DMS 273 treated with DMSO at 0.1 percent for 48 hours (cell line): ENCODE data around the gene TOR1B.
"Not testable (repeated sequence)": the region's sequence is repeated elsewhere in the genome, so short reads cannot be mapped to it uniquely, and the experiment has no call there.

Experiments
- DNase-seq: peaks from one replicate; lab custom pipeline; 2025; lab: John Stamatoyannopoulos, UW

Gene TOR1B

DNA sequence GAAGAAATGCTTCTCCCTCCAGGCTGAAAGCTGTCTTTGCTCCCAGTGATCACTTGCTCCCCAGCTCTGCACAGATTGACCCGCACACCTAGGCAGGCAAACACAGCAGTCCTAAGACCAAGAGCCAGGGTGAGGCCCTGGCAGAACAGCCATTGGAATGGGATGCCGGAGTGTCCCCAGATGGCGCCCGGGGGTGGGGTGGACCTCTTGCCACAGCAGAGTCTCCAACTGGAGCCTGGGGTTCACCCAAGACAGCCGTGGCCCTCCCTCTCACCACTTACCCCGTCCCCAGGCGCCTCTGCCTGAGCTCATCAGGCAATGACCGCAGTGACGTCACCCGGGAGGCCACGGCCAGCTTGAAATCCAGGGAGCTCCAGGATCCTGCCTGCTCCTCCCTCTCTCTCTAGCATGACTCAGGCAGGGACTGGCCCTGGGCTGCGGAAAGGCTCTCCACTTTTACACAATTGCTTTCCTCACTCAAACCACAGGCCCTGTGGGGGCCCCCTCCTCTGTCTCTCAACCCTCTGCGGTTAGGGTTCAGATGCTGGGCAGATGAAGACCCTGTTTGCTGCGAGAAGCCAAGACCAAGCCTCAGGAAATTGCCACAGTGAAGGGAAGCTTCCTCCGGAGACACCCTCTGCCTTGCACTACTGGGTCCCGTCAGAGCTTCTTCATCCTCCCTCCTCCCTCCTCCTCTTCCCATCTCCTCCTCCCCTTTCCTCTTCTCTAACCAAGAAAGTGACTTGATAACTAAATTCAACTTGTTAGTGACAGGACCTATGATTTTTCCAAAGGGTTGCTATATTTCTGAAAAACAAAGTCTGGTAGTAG lies 25.8 kb upstream of the TOR1B start:
- DNase-seq = no peak

DNA sequence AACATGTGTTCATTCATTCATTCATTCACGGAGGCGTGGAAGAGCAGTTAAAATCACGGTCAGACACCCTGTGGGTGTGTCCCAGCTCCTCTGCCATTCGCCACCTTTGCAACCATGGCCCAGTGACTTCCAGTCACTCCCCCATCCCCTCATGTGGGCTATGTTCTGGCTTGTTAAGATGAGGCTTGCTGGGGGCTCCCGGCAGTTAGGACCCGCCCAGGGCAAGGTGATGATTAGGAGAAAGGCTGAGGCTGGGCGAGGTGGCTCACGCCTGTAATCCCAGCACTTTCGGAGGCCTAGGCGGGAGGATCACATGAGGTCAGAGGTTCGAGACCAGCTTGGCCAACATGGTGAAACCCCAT lies 25.2 kb upstream of the TOR1B start:
- no peak for DNase-seq

DNA sequence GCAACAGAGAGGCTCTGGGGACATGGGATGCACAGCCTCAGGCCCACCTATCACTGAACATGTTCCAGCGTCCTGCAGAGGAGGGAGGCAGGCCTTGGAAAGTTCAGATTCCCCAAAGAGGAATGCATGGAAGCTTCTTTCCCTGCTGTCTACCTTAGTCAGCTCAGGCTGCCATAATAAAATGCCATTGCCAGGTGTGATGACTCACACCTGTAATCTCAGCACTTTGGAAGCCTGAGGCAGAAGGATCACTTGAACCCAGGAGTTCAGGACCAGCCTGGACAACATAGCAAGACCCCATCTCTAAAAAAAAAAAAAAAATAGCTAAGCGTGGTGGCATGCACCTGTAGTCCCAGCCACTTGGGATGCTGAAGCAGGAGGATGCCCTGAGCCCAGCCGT lies 24.5 kb upstream of the TOR1B start:
- no peak for DNase-seq

DNA sequence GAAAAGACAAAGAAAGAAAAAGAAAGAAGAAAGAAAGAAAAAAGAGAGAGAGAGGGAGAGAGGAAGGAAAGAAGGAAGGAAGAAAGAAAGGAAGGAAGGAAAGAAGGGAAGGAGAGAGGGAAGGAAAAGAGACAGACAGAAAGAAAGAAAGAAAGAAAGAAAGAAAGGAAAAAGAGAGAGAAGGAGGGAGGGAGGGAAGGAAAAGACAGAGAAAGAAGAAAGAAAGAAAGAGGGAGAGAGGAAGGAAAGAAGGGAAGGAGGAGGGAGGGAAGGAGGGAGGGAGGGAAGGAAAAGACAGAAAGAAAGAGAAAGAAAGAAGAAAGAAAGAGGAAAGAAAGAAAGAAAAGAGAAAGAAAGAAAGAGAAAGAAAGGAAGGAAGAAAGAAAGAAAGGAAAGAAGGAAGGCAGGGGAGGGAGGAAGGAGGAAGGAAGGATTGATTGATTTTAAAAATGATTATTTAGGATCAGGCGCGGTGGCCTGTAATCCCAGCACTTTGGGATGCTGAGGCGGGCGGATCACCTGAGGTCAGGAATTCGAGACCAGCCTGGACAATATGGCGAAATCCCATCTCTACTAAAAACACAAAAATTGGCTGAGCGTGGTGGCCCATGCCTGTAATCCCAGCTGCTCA lies 23.3 kb upstream of the TOR1B start:
- DNase-seq = no peak

DNA sequence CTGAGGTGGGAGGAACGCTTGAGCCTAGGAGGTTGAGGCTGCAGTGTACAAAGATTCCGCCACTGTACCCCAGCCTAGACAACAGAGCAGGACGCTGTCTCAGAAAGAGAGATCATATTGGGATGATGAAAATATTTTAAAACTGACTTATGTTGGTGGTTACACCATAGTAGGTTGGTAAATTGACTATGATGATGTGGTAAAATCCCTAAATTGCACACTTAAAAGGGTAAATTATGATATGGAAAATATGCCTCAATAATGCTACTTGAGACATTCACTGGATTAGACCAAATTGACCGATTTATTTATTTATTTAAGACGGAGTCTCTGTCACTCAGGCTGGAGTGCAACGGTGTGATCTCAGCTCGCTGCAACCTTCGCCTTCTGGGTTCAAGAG lies 21.9 kb upstream of the TOR1B start:
- DNase-seq = no peak

DNA sequence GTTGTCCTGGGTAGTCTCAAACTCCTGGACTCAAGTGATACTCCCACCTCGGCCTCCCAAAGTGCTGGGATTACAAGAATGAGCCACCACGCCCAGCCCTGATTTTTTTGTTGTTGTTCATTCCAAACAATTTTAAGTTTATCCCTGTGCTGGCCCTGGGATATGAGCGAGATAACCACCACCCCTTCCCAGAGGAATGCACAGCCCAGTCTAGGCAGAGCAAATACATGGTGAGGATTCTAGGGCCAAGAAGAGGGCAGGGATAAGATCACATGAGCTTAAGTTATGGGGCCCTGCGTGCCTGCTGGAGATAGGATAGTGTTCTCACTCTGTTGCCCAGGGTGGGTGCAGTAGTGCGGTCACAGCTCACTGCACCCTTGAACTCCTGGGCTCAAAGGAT lies 21.0 kb upstream of the TOR1B start:
- DNase-seq = no peak

DNA sequence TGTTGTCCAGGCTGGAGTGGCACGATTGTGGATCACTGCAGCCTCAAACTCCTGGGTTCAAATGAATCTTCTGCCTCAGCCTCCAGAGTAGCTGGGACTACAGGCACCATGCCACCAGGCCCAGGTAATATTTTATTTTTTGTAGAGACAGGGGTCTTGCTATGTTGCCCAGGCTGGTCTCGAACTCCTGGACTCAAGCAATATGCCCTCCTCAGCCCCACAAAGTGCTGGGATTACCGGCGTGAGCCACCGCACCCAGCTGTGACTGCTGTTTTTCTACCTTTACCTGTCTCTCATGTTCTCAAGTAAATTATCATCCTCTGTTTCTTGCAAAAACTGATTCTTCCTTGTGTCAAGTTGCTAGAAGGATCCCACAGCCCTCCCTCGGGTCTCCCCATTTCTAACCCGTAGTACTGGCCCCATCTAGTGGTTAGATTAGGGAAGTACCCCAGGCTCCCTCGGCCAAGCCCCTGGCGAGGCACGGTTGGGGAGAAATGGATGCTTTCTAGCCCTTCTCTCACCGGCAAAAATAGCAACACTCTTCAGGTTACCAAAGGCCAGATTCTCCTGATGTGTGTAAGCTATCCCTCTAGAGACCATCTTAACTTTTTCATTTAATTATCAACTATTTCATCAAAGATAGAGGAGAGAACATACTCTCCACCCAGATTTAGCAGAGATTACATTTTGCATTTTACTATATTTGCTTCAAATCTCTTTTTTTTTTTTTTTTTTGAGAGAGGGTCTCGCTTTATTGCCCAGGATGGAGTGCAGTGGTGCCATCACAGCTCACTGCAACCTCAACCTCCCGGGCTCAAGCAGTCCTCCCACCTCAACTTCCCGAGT lies 19.2 kb upstream of the TOR1B start:
- peak; percentile 37 for DNase-seq

DNA sequence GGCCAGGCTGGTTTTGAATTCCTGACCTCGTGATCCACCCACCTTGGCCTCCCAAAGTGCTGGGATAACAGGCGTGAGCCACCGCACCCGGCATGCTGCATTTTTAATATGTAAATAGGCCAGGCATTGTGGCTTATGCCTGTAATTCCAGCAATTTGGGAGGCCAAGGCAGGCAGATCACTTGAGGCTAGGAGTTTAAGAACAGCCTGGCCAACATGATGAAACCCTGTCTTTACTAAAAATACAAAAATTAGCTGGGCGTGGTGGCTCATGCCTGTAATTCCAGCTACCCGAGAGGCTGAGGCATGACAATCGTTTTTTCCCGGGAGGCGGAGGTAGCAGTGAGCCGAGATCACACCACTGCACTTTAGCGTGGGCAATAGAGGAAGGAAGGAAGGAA lies 18.0 kb upstream of the TOR1B start:
- not testable (repeated sequence) for DNase-seq

DNA sequence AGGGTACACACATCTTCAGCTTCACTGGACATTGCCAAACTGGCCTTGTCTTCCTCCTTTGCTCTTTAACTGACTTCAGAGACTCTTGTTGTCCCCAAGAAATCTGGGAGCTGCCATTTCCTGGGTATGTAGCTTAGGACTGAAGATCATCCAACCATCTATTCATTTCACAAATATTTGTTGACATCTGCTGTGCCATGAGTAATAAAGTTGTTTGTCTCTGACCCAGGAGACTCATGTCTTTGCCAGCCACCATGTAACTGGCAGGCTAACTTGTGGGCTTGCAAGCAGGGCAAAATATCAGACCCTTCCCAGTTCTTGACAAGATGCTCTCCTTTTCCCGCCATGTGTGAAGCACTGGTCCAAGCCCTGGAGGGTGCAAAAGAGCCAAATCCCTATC lies 17.1 kb upstream of the TOR1B start:
- no peak for DNase-seq

DNA sequence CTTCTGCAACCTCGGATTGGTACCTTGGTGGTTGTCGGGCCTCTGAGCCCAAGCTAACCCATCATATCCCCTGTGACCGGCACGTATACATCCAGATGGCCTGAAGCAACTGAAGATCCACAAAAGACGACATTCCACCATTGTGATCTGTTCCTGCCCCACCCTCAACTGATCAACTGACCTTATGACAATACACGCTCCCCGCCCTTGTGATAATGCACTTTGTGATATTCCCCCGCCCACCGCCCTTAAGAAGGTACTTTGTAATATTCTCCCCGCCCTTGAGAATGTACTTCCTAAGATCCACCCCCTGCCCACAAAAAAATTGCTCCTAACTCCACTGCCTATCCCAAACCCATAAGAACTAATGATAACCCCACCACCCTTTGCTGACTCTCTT lies 16.5 kb upstream of the TOR1B start:
- no peak for DNase-seq

DNA sequence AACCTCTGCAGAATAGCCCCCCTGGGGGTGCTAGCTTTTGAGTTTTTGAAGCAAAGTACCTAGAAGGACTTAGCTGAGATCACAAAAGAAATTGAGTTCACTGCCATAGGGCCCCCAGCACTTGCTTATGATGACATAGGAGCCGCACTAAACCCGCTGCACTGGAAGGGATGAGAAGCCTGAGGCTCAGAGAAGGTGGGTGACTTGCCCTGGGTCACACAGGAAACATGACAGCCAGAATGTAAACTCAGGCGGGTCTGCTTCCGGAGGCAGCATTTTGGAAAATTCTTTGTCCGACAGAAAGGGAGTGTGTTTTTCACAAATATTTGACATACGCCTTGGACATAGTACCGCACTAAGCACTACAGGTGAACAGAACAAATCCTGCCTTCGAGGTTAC lies 8.4 kb upstream of the TOR1B start:
- DNase-seq = no peak

DNA sequence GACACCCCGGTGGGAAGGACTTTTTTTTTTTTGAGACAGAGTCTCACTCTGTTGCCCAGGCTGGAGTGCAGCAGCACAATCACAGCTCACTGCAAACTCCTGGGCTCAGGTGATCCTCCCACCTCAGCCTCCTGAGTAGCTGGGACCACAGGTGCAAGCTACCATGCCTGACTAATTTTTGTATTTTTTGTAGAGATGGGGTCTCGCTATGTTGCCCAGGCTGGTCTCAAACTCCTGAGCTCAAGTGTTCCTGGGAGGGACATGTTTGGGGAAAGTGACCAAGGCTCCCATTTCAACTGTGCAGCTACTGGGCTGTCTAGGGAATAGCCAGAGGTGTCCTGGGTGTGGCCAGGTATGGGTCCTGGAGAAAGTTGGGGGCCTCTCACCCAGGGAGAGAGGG lies 7.0 kb upstream of the TOR1B start:
- not testable (repeated sequence) for DNase-seq

DNA sequence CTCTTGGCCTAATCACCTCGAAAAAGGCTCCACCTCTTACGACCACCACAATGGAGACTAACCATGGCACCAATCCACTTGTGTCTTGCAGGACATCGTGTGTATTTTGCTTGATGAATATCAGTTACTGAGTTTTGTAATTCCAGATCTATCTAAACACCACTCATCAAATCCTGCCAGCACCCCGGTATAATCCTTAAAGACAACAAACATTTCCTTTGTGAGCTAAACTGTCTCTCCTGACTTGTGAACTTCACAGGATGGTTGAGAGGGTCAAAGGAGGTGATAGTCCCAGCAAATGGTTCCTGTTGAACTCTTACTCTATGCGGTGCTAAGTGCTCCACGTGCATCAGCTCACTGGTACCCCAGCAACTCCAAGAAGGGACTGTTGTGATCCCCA lies 4.0 kb upstream of the TOR1B start:
- no peak for DNase-seq

DNA sequence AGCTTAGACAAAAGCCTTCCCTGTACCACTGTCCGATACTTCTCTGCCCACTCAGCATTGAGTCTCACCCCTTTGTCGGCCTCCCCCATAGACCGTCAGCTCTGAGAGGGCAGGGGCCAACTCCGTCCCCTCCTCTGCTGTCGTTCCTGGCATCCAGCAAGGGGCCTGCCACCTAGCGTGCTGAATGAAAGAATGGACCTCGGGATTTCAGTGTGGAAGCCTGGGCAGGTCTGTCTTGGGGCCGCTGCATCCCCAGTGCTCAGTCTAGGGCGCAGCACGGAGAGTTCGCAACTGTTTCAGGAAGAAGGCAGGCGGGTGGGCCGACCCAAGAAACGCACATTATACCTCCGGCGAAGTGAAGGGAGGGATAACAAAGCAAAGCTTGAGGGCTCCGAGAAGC lies 1.5 kb upstream of the TOR1B start:
- no peak for DNase-seq

DNA sequence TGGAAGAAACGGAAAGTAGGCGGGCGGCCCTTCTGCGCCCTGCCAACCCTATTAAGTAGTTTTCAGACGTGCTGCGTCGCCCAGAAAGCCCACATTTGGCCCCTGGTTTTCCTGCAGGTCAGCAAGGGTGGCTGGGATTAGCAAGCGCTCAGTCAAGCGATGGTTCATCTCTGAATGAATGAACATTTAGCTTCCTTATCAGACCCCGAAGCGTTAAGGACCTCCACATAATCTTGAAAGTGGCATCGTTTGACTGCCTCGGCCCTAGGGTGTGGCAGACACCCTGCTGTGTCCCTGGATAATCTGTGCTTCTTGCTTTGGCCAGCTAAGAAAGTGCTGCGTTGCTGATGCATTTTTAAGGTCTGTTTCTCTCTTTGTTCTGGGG lies 684 bp downstream of the TOR1B start:
- no peak for DNase-seq

DNA sequence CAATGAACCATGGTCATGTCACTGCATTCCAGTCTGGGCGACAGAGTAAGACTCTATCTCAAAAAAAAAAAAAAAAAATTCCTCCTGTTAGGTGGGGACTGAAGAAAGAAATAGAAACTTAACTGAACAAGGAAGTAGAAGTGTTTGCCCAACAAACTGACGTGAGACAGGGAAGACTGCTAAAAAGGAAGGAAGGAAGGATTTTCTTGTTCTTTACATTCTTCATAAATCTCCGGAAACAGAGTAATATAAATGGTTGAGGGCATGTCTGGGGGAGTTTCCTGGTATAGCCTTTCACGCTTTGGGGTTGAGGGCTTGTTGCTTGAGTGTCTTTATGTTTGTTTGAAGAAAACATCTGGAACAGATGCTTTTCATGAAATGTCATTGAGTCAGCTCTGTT lies 3.1 kb downstream of the TOR1B start:
- DNase-seq = no peak

DNA sequence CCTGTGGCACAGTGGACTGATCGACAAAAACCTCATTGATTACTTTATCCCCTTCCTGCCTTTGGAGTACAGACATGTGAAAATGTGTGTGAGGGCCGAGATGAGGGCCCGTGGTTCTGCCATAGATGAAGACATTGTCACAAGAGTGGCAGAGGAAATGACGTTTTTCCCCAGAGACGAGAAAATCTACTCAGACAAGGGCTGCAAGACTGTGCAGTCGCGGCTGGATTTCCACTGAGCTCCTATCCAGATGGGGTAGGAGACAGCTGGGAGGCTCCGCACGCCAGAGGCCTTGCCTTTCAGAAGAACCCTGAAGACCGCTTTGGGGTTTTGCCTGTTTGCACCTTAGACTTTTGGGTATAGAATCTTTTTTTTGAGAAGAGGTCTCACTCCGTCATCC lies 6.4 kb downstream of the TOR1B start:
- no peak for DNase-seq

DNA sequence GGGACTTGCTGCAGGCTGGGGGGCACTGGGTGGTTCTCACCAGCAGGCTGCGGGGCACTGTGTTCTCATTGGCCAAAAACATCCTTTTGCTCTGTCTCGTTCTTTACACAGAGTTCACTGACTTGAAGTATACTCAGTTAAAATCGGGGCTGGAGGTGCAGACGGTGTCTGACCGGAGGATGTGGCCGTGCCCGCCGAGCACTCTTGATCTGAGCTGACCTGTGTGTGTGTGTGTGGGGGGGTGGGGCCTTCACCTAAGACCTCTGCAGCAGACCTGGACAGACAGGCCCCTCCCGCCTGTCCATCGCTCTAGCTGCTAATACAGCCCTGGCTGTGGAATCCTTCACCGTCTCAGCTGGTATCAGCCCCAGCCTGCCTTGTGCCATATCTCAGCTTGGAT lies 7.1 kb downstream of the TOR1B start:
- DNase-seq = no peak

DNA sequence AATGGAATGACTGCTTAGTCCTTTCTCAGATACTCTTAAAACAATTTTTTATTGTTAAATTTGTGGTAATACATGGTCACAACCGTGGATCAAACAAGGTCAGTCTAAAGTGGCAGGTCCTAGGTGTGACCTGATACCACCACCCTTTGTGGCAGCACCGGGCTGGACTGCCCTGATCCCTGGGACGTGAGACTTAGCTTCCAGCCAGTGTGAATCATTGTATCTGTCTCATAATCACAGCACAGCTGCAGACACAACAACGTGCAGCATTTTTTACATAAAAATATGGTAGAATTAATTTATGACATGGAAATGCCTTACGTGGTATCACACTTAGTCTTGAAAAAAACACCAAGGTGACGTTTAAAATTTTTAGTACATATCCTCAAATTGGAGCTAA lies 7.8 kb downstream of the TOR1B start:
- DNase-seq = no peak

DNA sequence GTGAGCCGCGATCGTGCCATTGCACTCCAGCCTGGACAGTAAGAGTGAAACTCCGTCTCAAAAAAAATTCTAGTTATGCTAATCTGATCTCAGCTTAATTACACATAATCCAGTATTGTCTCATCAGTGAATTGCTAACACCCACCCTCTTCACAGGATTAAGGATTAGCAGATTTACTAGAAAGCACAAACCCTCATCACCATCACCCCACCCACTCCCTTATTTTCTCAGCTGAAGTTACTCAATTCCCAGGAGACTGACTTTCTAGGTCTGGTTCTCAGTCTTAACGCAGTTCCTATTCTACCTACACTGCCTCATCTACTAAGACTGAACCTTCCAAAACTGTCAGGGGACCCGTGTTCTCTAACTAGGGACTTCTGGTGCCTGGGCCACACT lies 9.0 kb downstream of the TOR1B start:
- no peak for DNase-seq

DNA sequence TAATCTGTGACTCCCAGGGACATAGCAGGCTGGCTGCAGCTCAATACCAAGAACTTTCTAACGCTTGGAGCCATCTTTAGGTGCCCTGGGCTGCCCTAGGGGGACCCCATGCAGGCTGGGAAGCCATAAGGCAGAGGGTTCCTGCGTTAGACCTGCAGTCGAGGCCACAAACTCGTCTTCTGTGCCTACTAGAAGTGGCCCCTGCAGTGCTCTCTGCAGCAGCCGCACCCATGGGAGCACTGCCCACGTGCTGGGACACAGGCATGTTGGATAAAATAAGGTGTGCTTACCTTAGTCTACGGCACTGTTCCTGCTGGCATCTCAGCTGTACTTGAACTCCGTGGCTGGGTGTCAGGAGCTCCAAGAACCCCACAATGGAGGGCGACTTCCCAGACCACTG lies 9.4 kb downstream of the TOR1B start:
- DNase-seq = no peak

DNA sequence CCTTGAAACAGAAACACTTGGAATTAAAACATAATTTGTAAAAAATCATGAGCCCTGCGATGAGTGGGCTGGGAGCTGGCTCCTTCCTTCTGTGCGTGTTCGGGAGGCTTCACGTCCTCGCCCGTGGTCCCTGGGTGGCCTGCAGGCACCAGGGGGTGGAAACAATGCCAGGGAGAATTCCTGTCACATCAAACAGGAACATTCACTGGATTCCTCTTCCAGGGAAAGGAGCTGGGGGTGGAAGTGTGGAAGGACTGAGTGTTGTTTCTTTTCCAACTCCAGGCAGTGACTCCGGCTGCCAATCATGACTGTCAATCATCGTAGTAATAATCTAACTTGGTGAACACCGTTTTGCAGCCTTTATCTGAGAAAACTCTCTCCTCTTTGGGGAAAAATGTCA lies 10.7 kb downstream of the TOR1B start:
- DNase-seq = no peak
